Suprapubic skin (tissue), 4 donors: ENCODE results near the gene C9orf72. TPM values are rescaled to one million over a fixed set of nuclear protein-coding genes. Genes with fewer than 3 reads are reported as not detected.

Experiments
- DNase-seq, 2 donors: peaks; one replicate each; pipeline ENCODE4 v3.0.0-alpha.2; 2019; ENCODE audit warnings: low spot score in 2 of 2
- H3K27ac ChIP-seq: fragments of 200-600 bp; sonication (generic); one replicate; pipeline ENCODE4 v1.5.1; 2019
- H3K27me3 ChIP-seq: fragments of 200-600 bp; sonication (generic); one replicate; pipeline ENCODE4 v1.5.1; 2019
- H3K36me3 ChIP-seq: fragments of 200-600 bp; sonication (generic); one replicate; pipeline ENCODE4 v1.5.1; 2019
- H3K4me1 ChIP-seq: fragments of 200-600 bp; sonication (generic); one replicate; pipeline ENCODE4 v1.5.1; 2019
- H3K4me3 ChIP-seq: fragments of 200-600 bp; sonication (generic); one replicate; pipeline ENCODE4 v1.5.1; 2019; ENCODE audit warnings: mild to moderate bottlenecking
- H3K9me3 ChIP-seq: fragments of 200-600 bp; sonication (generic); one replicate; pipeline ENCODE4 v1.5.1; 2019
- EP300 ChIP-seq: sonication (generic); formaldehyde crosslinking; IDR thresholded peaks from one replicate; pipeline ENCODE4 v1.6.1; 2017; ENCODE audit warnings: antibody characterized with exemption
- POLR2A ChIP-seq, 2 donors: fragments of 450-650 bp; IDR thresholded peaks; one replicate each; pipeline ENCODE4 v1.6.1; 2017; ENCODE audit warnings: antibody characterized with exemption in 2 of 2, mild to moderate bottlenecking in 2 of 2, moderate library complexity in 2 of 2
- POLR2AphosphoS5 ChIP-seq, 3 donors: sonication (generic); formaldehyde crosslinking; IDR thresholded peaks; one replicate each; pipeline ENCODE4 v1.6.1; 2017; ENCODE audit warnings: antibody characterized with exemption in 3 of 3
- WGBS: methylation state at CpG from one replicate; pipeline ENCODE4 v1.1.5; 2018; 5-methylcytosine and 5-hydroxymethylcytosine counted together
- total RNA-seq, 4 donors: library from RNA; depleted of rRNA; stranded (reverse); fragments of >200 nt; gene quantifications; one replicate each; pipeline ENCODE4 v1.1.0, GENCODE V29; 2016
- TF ChIP-seq, protein P1 (sequence below), 2 donors: fragments of 200-600 bp in 1 of 2; fragments of 450-650 bp in 1 of 2; sonication (generic) in 1 of 2; IDR thresholded peaks; one replicate each; pipeline ENCODE4 v1.5.1; 2016 to 2019; ENCODE audit warnings: antibody characterized with exemption in 2 of 2, mild to moderate bottlenecking in 1 of 2, moderate library complexity in 1 of 2

The C9orf72 gene
- total RNA-seq, 4 donors from 2014 or later: 12.2 to 48.3 (median 14.5) TPM

DNA sequence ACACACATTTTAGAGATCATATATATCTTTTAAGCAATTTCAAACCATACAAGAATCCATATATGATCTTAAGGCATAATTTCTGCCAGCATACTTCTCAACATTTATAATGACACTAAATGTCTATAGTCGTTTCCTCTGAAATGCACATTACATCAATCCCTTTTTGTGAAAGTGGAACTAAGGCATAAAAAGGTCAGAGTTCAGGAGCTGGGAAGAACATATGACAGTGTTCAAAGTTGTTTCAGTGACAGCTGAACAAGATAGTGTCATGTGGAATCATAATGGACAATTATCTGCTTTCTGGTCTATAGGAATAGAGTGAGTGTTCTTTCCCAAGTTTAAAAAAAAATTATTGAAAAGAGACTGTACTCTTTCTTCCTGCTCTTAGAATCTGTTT lies 41.2 kb downstream of the C9orf72 start:
- 74% methylated on average over 1 of the region's 1 CpG for WGBS
- no peaks in the 10 kb centered on the region for H3K9me3 ChIP-seq
- H3K27me3 ChIP-seq: no peaks in the 10 kb centered on the region
- TF ChIP-seq POLR2AphosphoS5 (IDR thresholded peaks at IDR 0.05) (no peak), POLR2A (IDR thresholded peaks at IDR 0.05) (no peak), EP300 (no peak)
- TF ChIP-seq, protein P1, sequence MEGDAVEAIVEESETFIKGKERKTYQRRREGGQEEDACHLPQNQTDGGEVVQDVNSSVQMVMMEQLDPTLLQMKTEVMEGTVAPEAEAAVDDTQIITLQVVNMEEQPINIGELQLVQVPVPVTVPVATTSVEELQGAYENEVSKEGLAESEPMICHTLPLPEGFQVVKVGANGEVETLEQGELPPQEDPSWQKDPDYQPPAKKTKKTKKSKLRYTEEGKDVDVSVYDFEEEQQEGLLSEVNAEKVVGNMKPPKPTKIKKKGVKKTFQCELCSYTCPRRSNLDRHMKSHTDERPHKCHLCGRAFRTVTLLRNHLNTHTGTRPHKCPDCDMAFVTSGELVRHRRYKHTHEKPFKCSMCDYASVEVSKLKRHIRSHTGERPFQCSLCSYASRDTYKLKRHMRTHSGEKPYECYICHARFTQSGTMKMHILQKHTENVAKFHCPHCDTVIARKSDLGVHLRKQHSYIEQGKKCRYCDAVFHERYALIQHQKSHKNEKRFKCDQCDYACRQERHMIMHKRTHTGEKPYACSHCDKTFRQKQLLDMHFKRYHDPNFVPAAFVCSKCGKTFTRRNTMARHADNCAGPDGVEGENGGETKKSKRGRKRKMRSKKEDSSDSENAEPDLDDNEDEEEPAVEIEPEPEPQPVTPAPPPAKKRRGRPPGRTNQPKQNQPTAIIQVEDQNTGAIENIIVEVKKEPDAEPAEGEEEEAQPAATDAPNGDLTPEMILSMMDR (IDR thresholded peaks at IDR 0.05): no peak
- H3K27ac ChIP-seq: no peak overlapping the region
- peaks cover 6% of the 10 kb centered on the region for H3K36me3 ChIP-seq
- H3K4me3 ChIP-seq: no peak overlapping the region
- peaks cover 32% of the 10 kb centered on the region for H3K4me1 ChIP-seq
- no peak for DNase-seq

DNA sequence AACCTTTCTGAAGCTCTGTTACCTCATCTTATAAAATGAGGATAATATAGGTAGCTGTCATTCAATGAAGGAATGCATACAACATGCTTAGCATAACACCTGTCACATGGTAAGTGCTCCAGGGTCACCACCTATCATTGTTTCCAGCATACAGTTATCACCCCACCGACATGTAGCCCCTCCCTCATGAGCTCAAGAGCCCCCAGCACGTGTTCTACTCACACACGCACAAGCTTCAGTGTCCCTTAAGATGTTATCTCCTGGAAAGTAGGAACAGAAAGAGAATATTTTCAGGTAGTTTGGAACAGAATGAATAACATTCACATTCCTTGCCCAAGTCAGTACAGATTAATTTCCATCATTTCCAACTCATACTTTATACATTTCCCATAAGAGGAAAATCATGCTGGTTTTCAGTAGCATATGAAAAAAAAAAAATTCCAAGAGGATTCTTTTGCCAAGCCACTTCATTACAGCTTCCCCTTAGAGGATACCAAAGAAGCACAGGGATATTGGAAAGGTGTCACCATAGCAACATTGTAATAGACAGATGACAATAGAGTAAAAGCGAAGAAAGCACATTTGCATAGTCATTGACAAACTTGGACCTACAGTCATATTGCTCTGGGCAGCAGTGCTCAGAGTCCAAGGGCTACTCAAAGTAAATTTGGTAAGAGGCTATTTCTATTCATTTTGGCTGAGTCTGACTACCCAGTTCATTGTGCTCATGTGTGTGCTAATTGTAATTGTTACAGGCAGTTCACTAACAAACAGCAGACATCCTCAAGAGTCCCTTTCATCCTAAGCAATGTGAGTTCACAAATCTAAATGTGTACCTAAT lies 42.1 kb downstream of the C9orf72 start:
- H3K9me3 ChIP-seq: no peaks in the 10 kb centered on the region
- peaks cover 6% of the 10 kb centered on the region for H3K36me3 ChIP-seq
- H3K4me1 ChIP-seq: peaks cover 41% of the 10 kb centered on the region
- no peaks in the 10 kb centered on the region for H3K27me3 ChIP-seq
- DNase-seq: no peak
- 55% methylated on average over 4 of the region's 4 CpGs for WGBS
- no peak overlapping the region for H3K27ac ChIP-seq
- no peak overlapping the region for H3K4me3 ChIP-seq
- TF ChIP-seq EP300: no peak
- no peak for TF ChIP-seq POLR2AphosphoS5 (IDR thresholded peaks at IDR 0.05)
- TF ChIP-seq, protein P1 (IDR thresholded peaks at IDR 0.05): no peak
- TF ChIP-seq POLR2A (IDR thresholded peaks at IDR 0.05): no peak

DNA sequence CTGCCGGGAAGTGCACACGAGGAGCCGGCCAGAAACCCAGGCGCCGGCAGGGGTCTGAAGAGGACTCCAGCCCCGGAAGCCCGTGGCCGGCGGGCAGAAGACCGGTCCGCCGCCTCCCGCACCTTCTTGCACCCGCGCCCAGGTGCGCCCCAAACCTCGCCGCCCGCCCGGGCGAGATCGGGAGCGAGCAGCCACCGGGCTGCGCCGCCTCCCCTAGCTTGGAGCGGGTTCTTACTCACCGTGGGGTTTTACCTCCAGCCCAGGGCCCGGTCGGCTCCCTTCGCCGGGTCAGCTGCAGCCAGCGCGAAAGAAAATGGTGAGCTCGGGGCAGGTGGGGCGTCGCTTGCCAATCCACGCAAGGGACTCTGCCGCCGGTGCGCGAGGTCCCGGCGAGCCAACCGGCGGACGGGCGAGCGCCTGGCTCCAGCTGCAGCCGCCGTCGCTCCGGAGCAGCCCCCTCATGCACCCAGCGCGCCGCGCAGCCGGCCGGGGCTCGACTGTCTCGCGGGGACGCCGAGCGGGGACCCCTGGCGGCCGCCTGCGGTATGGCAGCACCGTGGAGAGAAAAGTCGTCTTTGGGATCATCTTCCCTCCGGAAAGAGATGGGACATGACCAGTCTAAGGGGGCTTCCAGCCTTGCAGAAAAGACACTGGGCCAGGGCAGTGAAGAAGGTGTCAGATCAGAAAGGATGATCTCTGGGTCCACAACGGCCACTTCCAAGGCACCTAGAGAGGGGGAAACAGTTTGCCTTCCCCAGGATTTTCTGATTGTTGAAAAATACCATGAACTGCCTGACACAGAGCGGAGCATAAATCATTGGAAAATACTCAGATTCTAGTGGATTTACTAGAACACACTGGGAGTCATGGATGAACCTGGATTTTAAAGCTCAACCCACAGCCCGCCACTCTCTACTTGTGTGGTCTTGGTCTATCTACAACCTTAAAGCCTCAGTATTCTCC lies 43.7 kb downstream of the C9orf72 start, which contains the start of gene MOB3B:
TSS of gene MOB3B (minus strand) at position 499 of the 963 bp plus-strand sequence. CDS start 74,264 bp downstream, outside the sequence.
- TF ChIP-seq POLR2AphosphoS5 (IDR thresholded peaks at IDR 0.05) (no peak), POLR2A (IDR thresholded peaks at IDR 0.05) (peak in 1 of 2 donors; percentile 22)
- TF ChIP-seq, protein P1 (IDR thresholded peaks at IDR 0.05): peak; percentile 93 to 96
- Histone ChIP-seq H3K27ac (peak within 1 kb of the TSS; percentile 93), H3K27me3 (no peaks in the 10 kb centered on the region), H3K4me3 (peak within 1 kb of the TSS; percentile 87), H3K36me3 (no peaks in the 10 kb centered on the region), H3K4me1 (peaks cover 42% of the 10 kb centered on the region), H3K9me3 (no peaks in the 10 kb centered on the region)
- DNase-seq: peak; percentile 88 to 89
- 7% methylated on average over 26 of the region's 74 CpGs for WGBS

DNA sequence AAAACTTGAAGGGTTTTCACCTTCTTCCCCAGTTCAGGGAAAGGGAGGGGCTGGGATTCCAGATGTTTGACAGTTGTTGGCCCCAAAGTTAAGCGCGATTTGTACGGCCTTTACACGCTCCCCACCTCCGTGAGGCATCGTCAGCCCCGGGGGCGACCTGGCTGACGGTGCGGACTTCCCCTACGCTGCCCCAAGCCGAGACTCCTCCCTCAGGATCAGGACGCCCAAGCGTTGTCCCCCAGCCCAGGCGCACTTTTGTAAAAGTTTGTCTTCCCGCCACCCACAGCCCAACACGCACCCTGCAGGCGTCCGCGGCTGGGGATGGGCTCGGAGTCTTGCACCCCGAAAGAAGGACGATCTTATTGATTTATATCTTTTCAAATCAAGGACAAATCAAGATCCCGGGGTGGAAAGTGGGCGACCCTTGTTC lies 44.4 kb downstream of the C9orf72 start:
- no peak for TF ChIP-seq EP300
- no peak for TF ChIP-seq POLR2AphosphoS5 (IDR thresholded peaks at IDR 0.05)
- TF ChIP-seq POLR2A (IDR thresholded peaks at IDR 0.05): peak in 1 of 2 donors; percentile 71
- TF ChIP-seq, protein P1 (IDR thresholded peaks at IDR 0.05): peak in 1 of 2 donors; percentile 7
- peak overlapping the region; percentile 93 for H3K27ac ChIP-seq
- no peaks in the 10 kb centered on the region for H3K36me3 ChIP-seq
- no peaks in the 10 kb centered on the region for H3K27me3 ChIP-seq
- H3K9me3 ChIP-seq: no peaks in the 10 kb centered on the region
- H3K4me1 ChIP-seq: peaks cover 38% of the 10 kb centered on the region
- 0% methylated on average over 3 of the region's 25 CpGs for WGBS
- peak; percentile 86 to 89 for DNase-seq
- H3K4me3 ChIP-seq: peak overlapping the region; percentile 87
